ENCODE data around the gene PAQR8. TPM values are rescaled to one million over a fixed set of nuclear protein-coding genes. Genes with fewer than 3 reads are reported as not detected.
A peak's percentile ranks its signal among the peaks of the same experiment; 100 is the strongest.

Gene PAQR8
- total RNA-seq, 2 experiments from 2014 or later, result 5.5 to 6.2 TPM

- H4K20me1 ChIP-seq (ENCODE audit: insufficient read depth, low read length), result no peaks in the 10 kb centered on the region
- intact Hi-C loops (cut with micrococcal nuclease; ENCODE audit: unreplicated experiment), result no loop called here
- no peak overlapping the region for H3K27ac ChIP-seq (ENCODE audit: low read depth, low read length, poor library complexity, severe bottlenecking)
- H3K4me3 ChIP-seq (ENCODE audit: low read depth, low read length, poor library complexity, severe bottlenecking), result no peak overlapping the region
- no TSS peak for BruUV-seq (replicated peaks)
- TF ChIP-seq, protein P1, sequence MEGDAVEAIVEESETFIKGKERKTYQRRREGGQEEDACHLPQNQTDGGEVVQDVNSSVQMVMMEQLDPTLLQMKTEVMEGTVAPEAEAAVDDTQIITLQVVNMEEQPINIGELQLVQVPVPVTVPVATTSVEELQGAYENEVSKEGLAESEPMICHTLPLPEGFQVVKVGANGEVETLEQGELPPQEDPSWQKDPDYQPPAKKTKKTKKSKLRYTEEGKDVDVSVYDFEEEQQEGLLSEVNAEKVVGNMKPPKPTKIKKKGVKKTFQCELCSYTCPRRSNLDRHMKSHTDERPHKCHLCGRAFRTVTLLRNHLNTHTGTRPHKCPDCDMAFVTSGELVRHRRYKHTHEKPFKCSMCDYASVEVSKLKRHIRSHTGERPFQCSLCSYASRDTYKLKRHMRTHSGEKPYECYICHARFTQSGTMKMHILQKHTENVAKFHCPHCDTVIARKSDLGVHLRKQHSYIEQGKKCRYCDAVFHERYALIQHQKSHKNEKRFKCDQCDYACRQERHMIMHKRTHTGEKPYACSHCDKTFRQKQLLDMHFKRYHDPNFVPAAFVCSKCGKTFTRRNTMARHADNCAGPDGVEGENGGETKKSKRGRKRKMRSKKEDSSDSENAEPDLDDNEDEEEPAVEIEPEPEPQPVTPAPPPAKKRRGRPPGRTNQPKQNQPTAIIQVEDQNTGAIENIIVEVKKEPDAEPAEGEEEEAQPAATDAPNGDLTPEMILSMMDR (conservative IDR thresholded peaks at IDR 0.05; ENCODE audit: low read length), result no peak
- no peak for TF ChIP-seq EZH2phosphoT487 (IDR thresholded peaks at IDR 0.05; ENCODE audit: borderline replicate concordance, low read depth, low read length)
- no peak overlapping the region for H3K4me2 ChIP-seq (ENCODE audit: low read length)
- ChIA-PET CTCF (ENCODE audit: unreplicated experiment) (no interaction called here), POLR2A (no interaction called here)
- peaks cover 8% of the 10 kb centered on the region for H3K4me1 ChIP-seq (ENCODE audit: insufficient read depth, low read length, poor library complexity, severe bottlenecking)
- no peaks in the 10 kb centered on the region for H3K79me2 ChIP-seq (ENCODE audit: insufficient read depth, low read depth, low read length)
- DNase-seq (ENCODE audit: low spot score), result no peak
- H3K9me3 ChIP-seq (ENCODE audit: low read length), result no peaks in the 10 kb centered on the region
- H3K9me2 ChIP-seq (ENCODE audit: insufficient read depth, low read length), result no peaks in the 10 kb centered on the region
- no peak overlapping the region for H2AFZ ChIP-seq (ENCODE audit: low read length)
- H3K36me3 ChIP-seq (ENCODE audit: insufficient read depth, low read length), result no peaks in the 10 kb centered on the region
Observed at GRCh38 chr6:52410979-52411378, 49.0 kb downstream of the PAQR8 start.

- Histone ChIP-seq H2AFZ (ENCODE audit: low read length) (no peak overlapping the region), H3K4me1 (ENCODE audit: insufficient read depth, low read length, poor library complexity, severe bottlenecking) (peaks cover 17% of the 10 kb centered on the region), H4K20me1 (ENCODE audit: insufficient read depth, low read length) (no peaks in the 10 kb centered on the region), H3K9me3 (ENCODE audit: low read length) (no peaks in the 10 kb centered on the region), H3K4me2 (ENCODE audit: low read length) (no peak overlapping the region), H3K4me3 (ENCODE audit: low read depth, low read length, poor library complexity, severe bottlenecking) (no peak overlapping the region), H3K9me2 (ENCODE audit: insufficient read depth, low read length) (no peaks in the 10 kb centered on the region), H3K79me2 (ENCODE audit: insufficient read depth, low read depth, low read length) (no peaks in the 10 kb centered on the region), H3K27ac (ENCODE audit: low read depth, low read length, poor library complexity, severe bottlenecking) (no peak overlapping the region), H3K36me3 (ENCODE audit: insufficient read depth, low read length) (no peaks in the 10 kb centered on the region)
- POLR2A ChIA-PET, result no interaction called here
- TF ChIP-seq EZH2phosphoT487 (IDR thresholded peaks at IDR 0.05; ENCODE audit: borderline replicate concordance, low read depth, low read length), result no peak
- TF ChIP-seq, protein P1 (conservative IDR thresholded peaks at IDR 0.05; ENCODE audit: low read length), result no peak
- CTCF ChIA-PET (ENCODE audit: unreplicated experiment), result no interaction called here
- BruUV-seq (replicated peaks), result no TSS peak
- intact Hi-C loops (cut with micrococcal nuclease; ENCODE audit: unreplicated experiment), result no loop called here
- DNase-seq (ENCODE audit: low spot score), result no peak
Observed at GRCh38 chr6:52411911-52412310, 50.0 kb downstream of the PAQR8 start.

DNA sequence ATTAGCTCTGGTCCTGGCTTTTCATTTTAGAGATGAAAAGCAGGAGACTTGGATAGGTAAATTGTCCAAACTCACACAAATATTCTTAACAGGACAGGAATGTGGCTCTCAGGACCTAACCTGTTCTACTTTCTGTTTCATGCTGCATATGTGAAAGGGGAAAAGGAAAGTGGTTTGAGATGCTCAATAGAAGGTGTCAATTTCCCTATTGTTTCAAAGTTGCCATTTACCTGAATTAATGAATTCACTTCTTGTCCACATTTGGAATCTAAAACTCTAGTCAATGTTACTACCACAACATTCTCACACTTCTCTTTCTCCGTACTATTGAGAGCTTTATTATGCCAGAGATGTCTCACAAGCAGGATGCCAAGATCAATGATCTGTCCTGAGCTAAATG is 53.4 kb downstream of the PAQR8 start:
- CTCF ChIA-PET (ENCODE audit: unreplicated experiment), result interaction anchor here (1.2 to 1.8 kb wide), 2 partner anchors 237 to 255 kb away, joined by 3 to 4 read pairs; partner anchors contain the start of gene TMEM14A
- H3K9me2 ChIP-seq (ENCODE audit: insufficient read depth, low read length), result no peaks in the 10 kb centered on the region
- H3K79me2 ChIP-seq (ENCODE audit: insufficient read depth, low read depth, low read length), result no peaks in the 10 kb centered on the region
- no peak overlapping the region for H3K4me3 ChIP-seq (ENCODE audit: low read depth, low read length, poor library complexity, severe bottlenecking)
- no peaks in the 10 kb centered on the region for H4K20me1 ChIP-seq (ENCODE audit: insufficient read depth, low read length)
- DNase-seq (ENCODE audit: low spot score), result no peak
- POLR2A ChIA-PET, result interaction anchor here (0.7 to 9.4 kb wide), 7 partner anchors 8 to 250 kb away, joined by 3 to 129 read pairs (median 5); no protein-coding TSS in a partner anchor
- intact Hi-C loops (cut with micrococcal nuclease; ENCODE audit: unreplicated experiment), result loop anchor here (5.0 kb wide), 1 partner anchor 582 kb away; the partner anchor contains the start of gene GSTA4
- H3K9me3 ChIP-seq (ENCODE audit: low read length), result no peaks in the 10 kb centered on the region
- H3K4me2 ChIP-seq (ENCODE audit: low read length), result peak overlapping the region; percentile 25; the same call in 1 of the 2 replicates
- H3K4me1 ChIP-seq (ENCODE audit: insufficient read depth, low read length, poor library complexity, severe bottlenecking), result peaks cover 40% of the 10 kb centered on the region
- no TSS peak for BruUV-seq (replicated peaks)
- no peaks in the 10 kb centered on the region for H3K36me3 ChIP-seq (ENCODE audit: insufficient read depth, low read length)
- no peak overlapping the region for H3K27ac ChIP-seq (ENCODE audit: low read depth, low read length, poor library complexity, severe bottlenecking)
- no peak for TF ChIP-seq EZH2phosphoT487 (IDR thresholded peaks at IDR 0.05; ENCODE audit: borderline replicate concordance, low read depth, low read length)
- TF ChIP-seq, protein P1 (conservative IDR thresholded peaks at IDR 0.05; ENCODE audit: low read length), result no peak
- peak overlapping the region; percentile 33; the same call in 1 of the 2 replicates for H2AFZ ChIP-seq (ENCODE audit: low read length)
